Measurements from ENCODE around the gene CEP44. TPM values are rescaled to one million over a fixed set of nuclear protein-coding genes. Genes with fewer than 3 reads are reported as not detected.

Gene CEP44
- total RNA-seq, 4 donors from 2014 or later: 3.1 to 12.9 (median 7.5) TPM

GRCh38 chr4:174245714-174246113, 38.0 kb upstream of the CEP44 start:
- Histone ChIP-seq H3K27ac (no peak overlapping the region), H3K9me3 (no peaks in the 10 kb centered on the region), H3K27me3 (no peaks in the 10 kb centered on the region), H3K4me3 (no peak overlapping the region), H3K4me1 (peaks cover 6 to 9% of the 10 kb centered on the region in 2 donors), H3K36me3 (peaks cover 0 to 5% of the 10 kb centered on the region in 2 donors)
- in situ Hi-C loops (cut with MboI; ENCODE audit: low sequenced_read_pairs in 4 of 4) (no loop called here), intact Hi-C loops (cut with DNase I; ENCODE audit: low total_unique reads) (no loop called here)
- ATAC-seq (no peak), DNase-seq (no peak)
- TF ChIP-seq POLR2A (IDR thresholded peaks at IDR 0.05) (no peak), CTCF (IDR thresholded peaks at IDR 0.05 in 4 of 5, conservative IDR thresholded peaks at IDR 0.05 in 1 of 5) (no peak)

- no peak overlapping the region for H3K4me3 ChIP-seq
- ATAC-seq: peak; percentile 33 to 63
- no peaks in the 10 kb centered on the region for H3K36me3 ChIP-seq
- in situ Hi-C loops (cut with MboI; ENCODE audit: low sequenced_read_pairs in 4 of 4): no loop called here
- peaks cover 6 to 9% of the 10 kb centered on the region in 2 donors for H3K4me1 ChIP-seq
- H3K27ac ChIP-seq: no peak overlapping the region
- H3K9me3 ChIP-seq: no peaks in the 10 kb centered on the region
- TF ChIP-seq POLR2A (IDR thresholded peaks at IDR 0.05) (no peak), CTCF (IDR thresholded peaks at IDR 0.05 in 4 of 5, conservative IDR thresholded peaks at IDR 0.05 in 1 of 5) (no peak)
- DNase-seq: no peak
- no peaks in the 10 kb centered on the region for H3K27me3 ChIP-seq
- intact Hi-C loops (cut with DNase I; ENCODE audit: low total_unique reads): no loop called here
Measured at GRCh38 chr4:174248407-174248806, 35.3 kb upstream of the CEP44 start.

- no peak for TF ChIP-seq POLR2A (IDR thresholded peaks at IDR 0.05)
- no peak for TF ChIP-seq CTCF (IDR thresholded peaks at IDR 0.05 in 4 of 5, conservative IDR thresholded peaks at IDR 0.05 in 1 of 5)
- H3K9me3 ChIP-seq: no peaks in the 10 kb centered on the region
- peaks cover 6 to 9% of the 10 kb centered on the region in 2 donors for H3K4me1 ChIP-seq
- intact Hi-C loops (cut with DNase I; ENCODE audit: low total_unique reads): no loop called here
- peaks cover 0 to 5% of the 10 kb centered on the region in 2 donors for H3K36me3 ChIP-seq
- DNase-seq (no peak), ATAC-seq (no peak)
- in situ Hi-C loops (cut with MboI; ENCODE audit: low sequenced_read_pairs in 4 of 4): no loop called here
- H3K4me3 ChIP-seq: no peak overlapping the region
- H3K27ac ChIP-seq: no peak overlapping the region
- no peaks in the 10 kb centered on the region for H3K27me3 ChIP-seq
Measured at GRCh38 chr4:174252412-174252811, 31.3 kb upstream of the CEP44 start.

GRCh38 chr4:174254613-174255012, 29.1 kb upstream of the CEP44 start:
- H3K4me3 ChIP-seq: no peak overlapping the region
- in situ Hi-C loops (cut with MboI; ENCODE audit: low sequenced_read_pairs in 4 of 4): no loop called here
- TF ChIP-seq CTCF (IDR thresholded peaks at IDR 0.05 in 4 of 5, conservative IDR thresholded peaks at IDR 0.05 in 1 of 5) (no peak), POLR2A (IDR thresholded peaks at IDR 0.05) (no peak)
- ATAC-seq (no peak), DNase-seq (no peak)
- peaks cover 0 to 11% of the 10 kb centered on the region in 2 donors for H3K36me3 ChIP-seq
- H3K9me3 ChIP-seq: no peaks in the 10 kb centered on the region
- no peak overlapping the region for H3K27ac ChIP-seq
- H3K27me3 ChIP-seq: no peaks in the 10 kb centered on the region
- intact Hi-C loops (cut with DNase I; ENCODE audit: low total_unique reads): no loop called here
- no peaks in the 10 kb centered on the region for H3K4me1 ChIP-seq

- no peaks in the 10 kb centered on the region for H3K27me3 ChIP-seq
- no peak overlapping the region for H3K27ac ChIP-seq
- H3K36me3 ChIP-seq: peaks cover 0 to 11% of the 10 kb centered on the region in 2 donors
- no peak overlapping the region for H3K4me3 ChIP-seq
- no peaks in the 10 kb centered on the region for H3K9me3 ChIP-seq
- in situ Hi-C loops (cut with MboI; ENCODE audit: low sequenced_read_pairs in 4 of 4) (no loop called here), intact Hi-C loops (cut with DNase I; ENCODE audit: low total_unique reads) (no loop called here)
- no peak for ATAC-seq
- no peaks in the 10 kb centered on the region for H3K4me1 ChIP-seq
- no peak for TF ChIP-seq POLR2A (IDR thresholded peaks at IDR 0.05)
- TF ChIP-seq CTCF (IDR thresholded peaks at IDR 0.05 in 4 of 5, conservative IDR thresholded peaks at IDR 0.05 in 1 of 5): no peak
- no peak for DNase-seq
Measured at GRCh38 chr4:174255374-174255773, 28.3 kb upstream of the CEP44 start.
